GM18870 (cell line): ENCODE data around the gene GRIN2A.

Experiments used
- ATAC-seq: cut with Tn5 transposase; IDR thresholded peaks from one replicate; pipeline ENCODE4 v1.9.1; 2021; ENCODE audit warnings: moderate library complexity; ENCODE audit not compliant: unreplicated experiment

The GRIN2A gene

DNA sequence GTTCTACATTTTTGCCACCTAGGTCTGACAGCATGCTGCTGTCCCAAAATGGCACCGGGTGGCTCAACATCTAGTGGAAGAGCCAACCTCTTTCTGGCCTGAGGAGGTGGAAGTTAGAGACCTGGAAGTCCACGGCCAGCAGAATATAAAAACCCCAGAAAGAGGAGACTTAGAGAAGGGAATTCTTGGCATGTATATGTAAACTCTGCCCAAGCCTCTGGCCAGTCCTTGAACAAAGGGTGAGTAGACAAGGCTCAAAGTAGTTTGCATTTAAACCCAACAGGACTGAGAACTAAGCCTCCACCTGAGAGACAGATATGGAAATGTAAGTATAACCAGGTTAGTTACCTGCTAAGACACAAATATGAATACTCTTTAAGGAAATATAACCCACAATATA lies 210.3 kb downstream of the GRIN2A start:
- ATAC-seq, result no peak

DNA sequence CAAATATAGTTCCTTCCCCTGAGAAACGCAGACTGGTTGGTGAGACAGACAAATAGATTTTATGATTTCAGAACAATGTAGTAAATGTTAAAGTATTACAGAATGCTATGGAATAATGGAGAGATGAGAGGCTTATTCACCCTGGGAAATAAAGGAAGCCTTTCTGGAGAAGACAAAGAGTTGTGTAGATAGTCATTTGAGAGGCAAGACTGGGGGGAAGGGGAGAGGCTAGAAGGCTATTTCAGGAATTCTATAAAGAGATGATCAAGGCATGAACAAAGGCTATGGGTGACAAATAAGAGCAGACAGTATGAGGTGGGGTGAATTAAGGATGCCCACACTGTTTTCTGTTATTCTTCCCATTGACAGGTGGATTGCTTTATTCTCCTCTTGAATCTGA lies 211.4 kb downstream of the GRIN2A start:
- no peak for ATAC-seq

GRCh38 chr16:9970244-9970643 lies 212.0 kb downstream of the GRIN2A start:
- no peak for ATAC-seq

- ATAC-seq, result no peak
Observed at GRCh38 chr16:9969580-9969979, 212.6 kb downstream of the GRIN2A start.

GRCh38 chr16:9966569-9967157 lies 215.6 kb downstream of the GRIN2A start:
- peak; percentile 96 for ATAC-seq

- no peak for ATAC-seq
Observed at GRCh38 chr16:9965079-9965478, 217.1 kb downstream of the GRIN2A start.

DNA sequence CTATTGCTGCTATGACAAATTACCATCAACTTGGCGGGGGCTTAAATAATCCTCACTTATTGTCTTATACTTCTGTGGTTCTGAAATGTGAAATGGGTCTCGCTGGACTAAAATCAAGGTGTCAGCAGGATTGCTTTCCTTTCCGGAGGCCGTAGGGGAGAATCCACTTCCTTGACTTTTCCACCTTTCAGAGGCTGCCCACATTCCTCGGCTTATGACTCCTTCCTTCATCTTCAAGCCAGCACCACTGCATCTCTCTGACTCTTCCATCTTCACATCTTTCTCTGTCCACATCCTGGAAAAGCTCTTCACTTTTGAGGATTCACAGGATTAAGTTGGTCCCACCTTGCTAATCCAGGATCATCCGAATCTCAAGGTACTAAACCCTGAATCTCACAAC lies 217.8 kb downstream of the GRIN2A start:
- no peak for ATAC-seq

- ATAC-seq, result no peak
Observed at GRCh38 chr16:9957433-9957832, 224.8 kb downstream of the GRIN2A start.

DNA sequence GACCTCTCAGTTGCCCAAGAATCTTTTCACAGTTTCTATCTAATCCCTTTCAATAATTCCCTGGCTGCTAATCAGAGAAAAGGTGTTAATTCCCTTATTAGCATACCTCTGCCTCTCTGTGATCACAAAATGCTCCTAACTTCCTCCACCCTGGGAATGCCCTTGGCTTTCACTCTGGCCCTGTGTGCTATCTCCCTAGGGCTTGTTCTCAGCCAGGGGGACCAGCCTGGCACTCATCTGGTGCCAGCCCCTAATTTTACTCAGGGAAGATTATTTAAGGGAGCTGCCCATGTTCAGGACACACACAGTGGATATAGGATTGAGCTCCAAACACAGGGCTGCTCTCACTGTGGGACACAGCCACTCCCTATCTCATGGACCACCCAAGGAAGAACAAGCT lies 225.2 kb downstream of the GRIN2A start:
- ATAC-seq, result no peak

GRCh38 chr16:9955677-9956076 lies 226.6 kb downstream of the GRIN2A start:
- no peak for ATAC-seq

GRCh38 chr16:9953908-9954570 lies 228.2 kb downstream of the GRIN2A start:
- no peak for ATAC-seq

- ATAC-seq, result no peak
Observed at GRCh38 chr16:9950658-9951057, 231.6 kb downstream of the GRIN2A start.

- ATAC-seq, result no peak
Observed at GRCh38 chr16:9949396-9949795, 232.8 kb downstream of the GRIN2A start.

- ATAC-seq, result no peak
Observed at GRCh38 chr16:9948933-9949332, 233.3 kb downstream of the GRIN2A start.

DNA sequence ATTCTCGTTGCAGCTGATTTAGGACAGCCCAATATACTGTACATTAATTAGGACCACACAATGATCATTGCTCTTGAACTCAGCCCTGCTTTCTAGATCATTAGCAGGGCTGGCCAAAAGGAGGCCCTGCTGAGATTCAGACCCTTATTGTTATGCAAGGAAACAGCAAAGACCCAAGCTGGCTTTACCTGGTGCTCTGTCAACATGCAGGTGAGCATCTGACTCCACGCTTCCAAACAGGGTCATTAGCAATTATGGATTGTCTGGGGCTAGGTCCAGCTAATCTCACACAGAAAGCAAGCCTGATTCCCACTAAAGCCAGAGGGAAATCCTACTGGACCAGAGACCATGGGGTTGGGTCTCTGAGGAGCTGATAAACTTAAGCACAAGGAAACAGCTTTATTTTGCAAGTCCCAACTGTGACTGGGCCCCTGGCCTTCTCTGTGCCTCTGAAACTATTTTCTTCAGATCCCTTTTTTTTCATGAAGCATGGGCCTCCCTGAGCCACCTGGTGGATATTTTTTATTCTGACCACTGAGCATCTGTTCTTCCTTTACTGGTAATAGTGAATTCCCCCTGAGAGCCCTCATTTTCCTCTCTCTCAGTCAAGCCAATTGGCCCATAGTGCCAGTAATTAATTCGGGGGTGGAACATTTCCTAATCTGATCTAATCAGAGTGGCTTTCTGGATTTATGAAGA lies 236.1 kb downstream of the GRIN2A start:
- ATAC-seq, result no peak

DNA sequence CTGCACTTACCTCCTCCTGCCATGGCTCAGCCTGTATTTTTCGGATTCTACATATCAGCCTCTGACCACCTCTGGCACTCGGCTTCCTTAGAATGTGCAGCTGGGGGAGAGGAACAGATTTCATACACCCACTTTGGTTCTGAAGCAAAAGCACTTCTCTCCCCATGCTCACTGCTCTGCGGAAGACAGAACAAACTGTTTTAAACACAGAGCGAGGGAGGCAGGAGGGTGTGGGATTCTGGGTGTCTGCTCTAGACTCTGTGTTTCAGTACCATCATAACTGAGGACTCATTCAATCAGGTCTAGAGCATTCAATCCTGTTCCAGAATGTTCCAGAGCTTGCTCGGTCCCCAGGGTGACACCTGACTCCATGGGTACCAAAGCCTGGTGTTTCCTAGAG lies 239.1 kb downstream of the GRIN2A start:
- no peak for ATAC-seq

DNA sequence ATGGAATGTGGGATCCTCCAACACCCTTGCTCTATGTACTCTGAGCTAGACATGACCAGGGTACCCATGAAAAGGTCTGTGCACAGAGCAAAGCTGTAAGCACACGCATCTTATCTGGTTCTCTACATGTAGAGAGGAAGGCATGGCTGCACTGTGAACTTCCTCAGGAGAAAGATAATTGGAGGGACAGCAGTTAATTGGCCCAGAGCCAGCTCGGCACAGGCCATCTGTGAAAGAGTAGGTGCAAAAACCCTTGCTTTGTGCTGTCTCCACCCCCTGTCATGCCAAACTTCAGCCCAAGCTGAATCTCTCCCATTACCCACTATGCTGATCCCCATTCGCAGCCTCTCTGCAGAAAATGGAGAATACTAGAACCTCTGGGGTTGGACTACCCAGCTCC lies 241.0 kb downstream of the GRIN2A start:
- no peak for ATAC-seq

DNA sequence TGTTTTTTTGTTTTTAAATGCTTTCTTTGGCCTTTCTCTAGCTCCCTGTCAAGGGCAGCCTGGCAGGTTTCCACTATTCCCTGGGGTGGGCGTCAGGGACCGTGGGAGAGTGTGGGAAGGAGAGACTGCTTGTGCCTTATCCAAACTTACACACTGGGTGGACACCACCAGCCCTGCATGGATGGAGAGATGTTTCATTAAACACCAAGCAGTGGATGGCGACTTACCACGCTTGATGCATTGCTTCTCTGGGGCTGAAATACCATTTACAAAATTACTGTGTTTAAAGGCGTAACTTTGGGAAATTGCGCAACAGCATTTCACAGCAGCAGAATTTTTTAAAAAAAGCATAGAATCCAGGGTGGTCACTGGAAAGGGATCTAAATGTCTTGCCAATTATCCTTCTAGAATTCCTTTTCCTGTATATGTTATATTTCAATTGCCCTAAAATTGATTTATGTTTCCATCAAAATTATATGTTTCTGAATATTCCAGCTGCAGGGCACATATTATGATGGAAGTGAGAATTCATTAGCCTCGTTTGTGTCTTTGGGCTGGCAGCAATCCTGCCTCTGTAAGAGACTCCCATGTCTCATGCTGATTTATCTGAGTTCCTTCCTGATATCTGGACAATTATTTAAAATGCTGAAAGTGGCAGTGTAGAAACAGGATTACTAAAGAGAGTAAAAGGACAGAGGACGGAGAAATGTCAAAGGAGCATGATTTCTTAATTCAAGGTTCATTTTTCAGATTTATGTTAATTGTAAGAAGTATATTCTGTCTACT lies 247.3 kb downstream of the GRIN2A start:
- no peak for ATAC-seq

- ATAC-seq, result no peak
Observed at GRCh38 chr16:9932919-9933653, 249.1 kb downstream of the GRIN2A start.

- ATAC-seq, result no peak
Observed at GRCh38 chr16:9932000-9932399, 250.2 kb downstream of the GRIN2A start.

DNA sequence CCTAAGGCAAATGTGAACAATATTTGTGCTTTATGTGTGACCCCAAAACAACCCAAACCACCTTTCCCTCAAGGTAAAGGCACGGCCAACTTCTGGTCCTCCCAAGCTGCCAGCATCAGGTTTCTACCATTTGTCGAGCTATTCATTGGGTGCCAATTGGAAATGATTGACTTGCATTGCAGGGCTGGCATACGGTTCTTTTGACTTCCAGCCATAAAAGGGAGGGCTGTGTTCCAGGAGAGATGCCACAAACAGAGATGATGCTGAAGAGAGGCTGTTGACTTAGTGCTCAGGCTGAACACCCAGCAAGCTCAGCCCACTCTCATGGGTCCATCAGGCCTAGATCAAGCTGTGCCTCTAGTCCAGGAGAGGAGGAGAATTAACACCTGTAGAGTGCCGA lies 252.4 kb downstream of the GRIN2A start:
- no peak for ATAC-seq
